ENCODE results near the gene PHLPP2.

The PHLPP2 gene

DNA sequence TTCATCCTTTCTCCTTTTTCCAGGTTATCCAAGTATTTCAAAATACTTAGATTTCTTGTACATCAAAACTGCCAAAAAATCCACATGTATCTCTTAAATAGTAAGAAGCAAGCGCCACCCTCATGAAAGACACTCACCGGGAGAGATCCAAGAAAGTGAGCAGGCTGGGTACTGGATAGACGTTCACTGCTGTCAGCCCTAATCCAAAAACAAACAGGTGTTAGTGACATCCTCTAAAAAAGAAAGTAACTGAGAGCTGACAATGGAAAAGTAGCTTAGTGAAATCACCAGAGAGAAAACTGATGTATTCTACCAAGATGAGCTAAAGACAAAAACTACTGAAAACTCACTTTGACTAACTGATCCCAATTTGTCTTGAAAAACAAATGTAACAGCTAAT is 52.4 kb downstream of the PHLPP2 start:
- no peak for TF ChIP-seq ESRRG (CRISPR knock-in tag; IDR thresholded peaks at IDR 0.05)
- TF ChIP-seq, protein P1, sequence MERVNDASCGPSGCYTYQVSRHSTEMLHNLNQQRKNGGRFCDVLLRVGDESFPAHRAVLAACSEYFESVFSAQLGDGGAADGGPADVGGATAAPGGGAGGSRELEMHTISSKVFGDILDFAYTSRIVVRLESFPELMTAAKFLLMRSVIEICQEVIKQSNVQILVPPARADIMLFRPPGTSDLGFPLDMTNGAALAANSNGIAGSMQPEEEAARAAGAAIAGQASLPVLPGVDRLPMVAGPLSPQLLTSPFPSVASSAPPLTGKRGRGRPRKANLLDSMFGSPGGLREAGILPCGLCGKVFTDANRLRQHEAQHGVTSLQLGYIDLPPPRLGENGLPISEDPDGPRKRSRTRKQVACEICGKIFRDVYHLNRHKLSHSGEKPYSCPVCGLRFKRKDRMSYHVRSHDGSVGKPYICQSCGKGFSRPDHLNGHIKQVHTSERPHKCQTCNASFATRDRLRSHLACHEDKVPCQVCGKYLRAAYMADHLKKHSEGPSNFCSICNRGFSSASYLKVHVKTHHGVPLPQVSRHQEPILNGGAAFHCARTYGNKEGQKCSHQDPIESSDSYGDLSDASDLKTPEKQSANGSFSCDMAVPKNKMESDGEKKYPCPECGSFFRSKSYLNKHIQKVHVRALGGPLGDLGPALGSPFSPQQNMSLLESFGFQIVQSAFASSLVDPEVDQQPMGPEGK (CRISPR knock-in tag; IDR thresholded peaks at IDR 0.05; ENCODE audit: borderline replicate concordance), result no peak
- TF ChIP-seq ZNF70 (CRISPR knock-in tag; IDR thresholded peaks at IDR 0.05), result no peak
- TF ChIP-seq, protein P2, sequence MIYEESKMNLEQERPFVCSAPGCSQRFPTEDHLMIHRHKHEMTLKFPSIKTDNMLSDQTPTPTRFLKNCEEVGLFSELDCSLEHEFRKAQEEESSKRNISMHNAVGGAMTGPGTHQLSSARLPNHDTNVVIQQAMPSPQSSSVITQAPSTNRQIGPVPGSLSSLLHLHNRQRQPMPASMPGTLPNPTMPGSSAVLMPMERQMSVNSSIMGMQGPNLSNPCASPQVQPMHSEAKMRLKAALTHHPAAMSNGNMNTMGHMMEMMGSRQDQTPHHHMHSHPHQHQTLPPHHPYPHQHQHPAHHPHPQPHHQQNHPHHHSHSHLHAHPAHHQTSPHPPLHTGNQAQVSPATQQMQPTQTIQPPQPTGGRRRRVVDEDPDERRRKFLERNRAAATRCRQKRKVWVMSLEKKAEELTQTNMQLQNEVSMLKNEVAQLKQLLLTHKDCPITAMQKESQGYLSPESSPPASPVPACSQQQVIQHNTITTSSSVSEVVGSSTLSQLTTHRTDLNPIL (CRISPR knock-in tag; IDR thresholded peaks at IDR 0.05; ENCODE audit: low read depth), result no peak
- TF ChIP-seq BACH2 (CRISPR knock-in tag; IDR thresholded peaks at IDR 0.05; ENCODE audit: borderline replicate concordance), result no peak
- no peak for TF ChIP-seq ISL1 (CRISPR knock-in tag; IDR thresholded peaks at IDR 0.05)
- no peak for TF ChIP-seq TCF4 (CRISPR knock-in tag; IDR thresholded peaks at IDR 0.05; ENCODE audit: borderline replicate concordance)
- no peak for TF ChIP-seq GLIS3 (CRISPR knock-in tag; IDR thresholded peaks at IDR 0.05)
- TF ChIP-seq CSDC2 (CRISPR knock-in tag; IDR thresholded peaks at IDR 0.05), result no peak
- no peak for TF ChIP-seq ZFP30 (CRISPR knock-in tag; IDR thresholded peaks at IDR 0.05)
- no peak for TF ChIP-seq TOX (CRISPR knock-in tag; IDR thresholded peaks at IDR 0.05; ENCODE audit: borderline replicate concordance)
- TF ChIP-seq ZC3H10 (CRISPR knock-in tag; IDR thresholded peaks at IDR 0.05), result no peak
- TF ChIP-seq ARNTL (CRISPR knock-in tag; IDR thresholded peaks at IDR 0.05; ENCODE audit: borderline replicate concordance, low read depth), result no peak
- TF ChIP-seq RARB (CRISPR knock-in tag; IDR thresholded peaks at IDR 0.05), result no peak
- TF ChIP-seq, protein P3, sequence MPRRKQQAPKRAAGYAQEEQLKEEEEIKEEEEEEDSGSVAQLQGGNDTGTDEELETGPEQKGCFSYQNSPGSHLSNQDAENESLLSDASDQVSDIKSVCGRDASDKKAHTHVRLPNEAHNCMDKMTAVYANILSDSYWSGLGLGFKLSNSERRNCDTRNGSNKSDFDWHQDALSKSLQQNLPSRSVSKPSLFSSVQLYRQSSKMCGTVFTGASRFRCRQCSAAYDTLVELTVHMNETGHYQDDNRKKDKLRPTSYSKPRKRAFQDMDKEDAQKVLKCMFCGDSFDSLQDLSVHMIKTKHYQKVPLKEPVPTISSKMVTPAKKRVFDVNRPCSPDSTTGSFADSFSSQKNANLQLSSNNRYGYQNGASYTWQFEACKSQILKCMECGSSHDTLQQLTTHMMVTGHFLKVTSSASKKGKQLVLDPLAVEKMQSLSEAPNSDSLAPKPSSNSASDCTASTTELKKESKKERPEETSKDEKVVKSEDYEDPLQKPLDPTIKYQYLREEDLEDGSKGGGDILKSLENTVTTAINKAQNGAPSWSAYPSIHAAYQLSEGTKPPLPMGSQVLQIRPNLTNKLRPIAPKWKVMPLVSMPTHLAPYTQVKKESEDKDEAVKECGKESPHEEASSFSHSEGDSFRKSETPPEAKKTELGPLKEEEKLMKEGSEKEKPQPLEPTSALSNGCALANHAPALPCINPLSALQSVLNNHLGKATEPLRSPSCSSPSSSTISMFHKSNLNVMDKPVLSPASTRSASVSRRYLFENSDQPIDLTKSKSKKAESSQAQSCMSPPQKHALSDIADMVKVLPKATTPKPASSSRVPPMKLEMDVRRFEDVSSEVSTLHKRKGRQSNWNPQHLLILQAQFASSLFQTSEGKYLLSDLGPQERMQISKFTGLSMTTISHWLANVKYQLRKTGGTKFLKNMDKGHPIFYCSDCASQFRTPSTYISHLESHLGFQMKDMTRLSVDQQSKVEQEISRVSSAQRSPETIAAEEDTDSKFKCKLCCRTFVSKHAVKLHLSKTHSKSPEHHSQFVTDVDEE (CRISPR knock-in tag; IDR thresholded peaks at IDR 0.05), result no peak
- TF ChIP-seq, protein P4, sequence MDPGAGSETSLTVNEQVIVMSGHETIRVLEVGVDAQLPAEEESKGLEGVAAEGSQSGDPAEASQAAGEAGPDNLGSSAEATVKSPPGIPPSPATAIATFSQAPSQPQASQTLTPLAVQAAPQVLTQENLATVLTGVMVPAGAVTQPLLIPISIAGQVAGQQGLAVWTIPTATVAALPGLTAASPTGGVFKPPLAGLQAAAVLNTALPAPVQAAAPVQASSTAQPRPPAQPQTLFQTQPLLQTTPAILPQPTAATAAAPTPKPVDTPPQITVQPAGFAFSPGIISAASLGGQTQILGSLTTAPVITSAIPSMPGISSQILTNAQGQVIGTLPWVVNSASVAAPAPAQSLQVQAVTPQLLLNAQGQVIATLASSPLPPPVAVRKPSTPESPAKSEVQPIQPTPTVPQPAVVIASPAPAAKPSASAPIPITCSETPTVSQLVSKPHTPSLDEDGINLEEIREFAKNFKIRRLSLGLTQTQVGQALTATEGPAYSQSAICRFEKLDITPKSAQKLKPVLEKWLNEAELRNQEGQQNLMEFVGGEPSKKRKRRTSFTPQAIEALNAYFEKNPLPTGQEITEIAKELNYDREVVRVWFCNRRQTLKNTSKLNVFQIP (CRISPR knock-in tag; IDR thresholded peaks at IDR 0.05; ENCODE audit: borderline replicate concordance, low read depth), result no peak
- no peak for ATAC-seq

DNA sequence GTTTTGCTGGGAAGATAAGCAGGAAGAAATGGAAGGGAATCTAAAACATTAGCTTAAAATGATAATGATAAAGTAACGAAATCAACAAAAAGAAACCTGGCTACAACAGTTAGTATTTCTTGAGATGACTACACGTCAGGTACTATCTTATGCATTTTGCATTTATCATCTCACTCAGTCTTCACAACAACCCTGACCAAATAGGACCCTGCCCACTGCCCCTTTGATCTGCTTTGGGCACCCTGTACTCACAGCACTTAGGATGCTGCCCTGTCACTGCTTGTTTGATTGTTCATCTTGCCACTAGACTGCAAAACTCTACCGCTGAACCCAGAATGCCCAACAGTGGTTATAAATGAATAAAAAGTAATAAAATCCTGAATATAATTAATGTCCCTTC is 53.3 kb downstream of the PHLPP2 start:
- TF ChIP-seq ZFP30 (CRISPR knock-in tag; IDR thresholded peaks at IDR 0.05), result no peak
- no peak for TF ChIP-seq ZFP3 (CRISPR knock-in tag; IDR thresholded peaks at IDR 0.05)
- no peak for TF ChIP-seq GLIS3 (CRISPR knock-in tag; IDR thresholded peaks at IDR 0.05)
- no peak for TF ChIP-seq ISL1 (CRISPR knock-in tag; IDR thresholded peaks at IDR 0.05)
- TF ChIP-seq, protein P4 (CRISPR knock-in tag; IDR thresholded peaks at IDR 0.05; ENCODE audit: borderline replicate concordance, low read depth), result no peak
- TF ChIP-seq, protein P1 (CRISPR knock-in tag; IDR thresholded peaks at IDR 0.05; ENCODE audit: borderline replicate concordance), result no peak
- no peak for TF ChIP-seq CSDC2 (CRISPR knock-in tag; IDR thresholded peaks at IDR 0.05)
- no peak for ATAC-seq

DNA sequence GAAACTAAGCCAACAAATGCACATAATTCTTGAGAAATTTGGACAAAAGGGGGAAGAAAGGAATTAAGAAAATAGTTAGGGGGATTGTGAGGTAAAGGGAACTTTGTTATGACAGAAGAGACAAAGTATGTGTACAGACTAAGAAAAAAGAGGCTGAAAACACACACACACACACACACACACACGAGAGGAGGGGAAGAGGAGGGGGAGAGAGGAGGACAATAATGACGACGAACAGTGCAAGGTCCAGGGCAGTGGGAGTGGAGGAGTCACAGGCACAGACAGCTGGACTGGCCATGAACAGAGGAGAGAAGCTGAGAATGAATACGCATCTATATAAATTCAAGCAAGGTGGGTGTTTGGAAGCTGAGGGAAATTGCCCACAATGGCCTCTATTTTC is 54.0 kb downstream of the PHLPP2 start:
- no peak for ATAC-seq
- TF ChIP-seq CSDC2 (CRISPR knock-in tag; IDR thresholded peaks at IDR 0.05) (no peak), ISL1 (CRISPR knock-in tag; IDR thresholded peaks at IDR 0.05) (no peak), ZFP30 (CRISPR knock-in tag; IDR thresholded peaks at IDR 0.05) (no peak), SNAI2 (CRISPR knock-in tag; IDR thresholded peaks at IDR 0.05) (no peak)
- TF ChIP-seq, protein P5, sequence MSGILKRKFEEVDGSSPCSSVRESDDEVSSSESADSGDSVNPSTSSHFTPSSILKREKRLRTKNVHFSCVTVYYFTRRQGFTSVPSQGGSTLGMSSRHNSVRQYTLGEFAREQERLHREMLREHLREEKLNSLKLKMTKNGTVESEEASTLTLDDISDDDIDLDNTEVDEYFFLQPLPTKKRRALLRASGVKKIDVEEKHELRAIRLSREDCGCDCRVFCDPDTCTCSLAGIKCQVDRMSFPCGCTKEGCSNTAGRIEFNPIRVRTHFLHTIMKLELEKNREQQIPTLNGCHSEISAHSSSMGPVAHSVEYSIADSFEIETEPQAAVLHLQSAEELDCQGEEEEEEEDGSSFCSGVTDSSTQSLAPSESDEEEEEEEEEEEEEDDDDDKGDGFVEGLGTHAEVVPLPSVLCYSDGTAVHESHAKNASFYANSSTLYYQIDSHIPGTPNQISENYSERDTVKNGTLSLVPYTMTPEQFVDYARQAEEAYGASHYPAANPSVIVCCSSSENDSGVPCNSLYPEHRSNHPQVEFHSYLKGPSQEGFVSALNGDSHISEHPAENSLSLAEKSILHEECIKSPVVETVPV (CRISPR knock-in tag; IDR thresholded peaks at IDR 0.05), result no peak
